Measurements from ENCODE around the gene CNTNAP3B.
"Not testable (repeated sequence)": the region's sequence is repeated elsewhere in the genome, so short reads cannot be mapped to it uniquely, and the experiment has no call there.

The CNTNAP3B gene

GRCh38 chr9:42129073-42129729 lies at the start of gene CNTNAP3B:
TSS of gene CNTNAP3B (minus strand) at chr9:42129426. CDS start at chr9:42129094, 332 bp downstream.
- not testable (repeated sequence) for DNase-seq (ENCODE audit: low read depth)

- DNase-seq (ENCODE audit: low read depth): not testable (repeated sequence)
Measured at GRCh38 chr9:42160299-42160698, 31.1 kb upstream of the CNTNAP3B start.

GRCh38 chr9:42127056-42127841 lies 2.0 kb downstream of the CNTNAP3B start:
- DNase-seq (ENCODE audit: low read depth): not testable (repeated sequence)

GRCh38 chr9:42121007-42121406 lies 8.2 kb downstream of the CNTNAP3B start:
- DNase-seq (ENCODE audit: low read depth): not testable (repeated sequence)

DNA sequence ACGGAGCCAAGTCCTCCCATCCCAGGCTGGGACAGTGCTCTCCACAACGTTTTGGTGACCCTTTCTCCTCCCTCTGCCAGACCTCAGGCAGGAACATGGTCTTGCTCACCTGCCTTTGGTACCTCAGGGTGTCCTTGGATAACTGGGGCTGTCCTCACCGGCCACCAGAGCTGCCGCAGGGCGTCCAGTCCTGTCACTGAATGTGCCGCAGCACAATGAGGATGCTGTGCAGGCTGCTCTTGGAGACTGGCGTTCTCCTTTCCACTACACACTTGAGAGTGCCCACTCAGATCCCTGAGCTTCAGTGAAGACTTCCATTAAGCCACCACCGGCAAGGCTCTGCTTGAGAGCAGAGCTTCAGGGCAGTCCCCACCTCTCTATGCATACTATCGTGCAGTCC lies 33.3 kb downstream of the CNTNAP3B start:
- DNase-seq (ENCODE audit: low read depth): not testable (repeated sequence)

GRCh38 chr9:42084559-42084952 lies 44.7 kb downstream of the CNTNAP3B start:
- DNase-seq (ENCODE audit: low read depth): not testable (repeated sequence)

GRCh38 chr9:42083877-42084558 lies 45.2 kb downstream of the CNTNAP3B start:
- DNase-seq (ENCODE audit: low read depth): not testable (repeated sequence)

- DNase-seq (ENCODE audit: low read depth): not testable (repeated sequence)
Measured at GRCh38 chr9:42080376-42080775, 48.9 kb downstream of the CNTNAP3B start.

- DNase-seq (ENCODE audit: low read depth): not testable (repeated sequence)
Measured at GRCh38 chr9:42074868-42075267, 54.4 kb downstream of the CNTNAP3B start.

DNA sequence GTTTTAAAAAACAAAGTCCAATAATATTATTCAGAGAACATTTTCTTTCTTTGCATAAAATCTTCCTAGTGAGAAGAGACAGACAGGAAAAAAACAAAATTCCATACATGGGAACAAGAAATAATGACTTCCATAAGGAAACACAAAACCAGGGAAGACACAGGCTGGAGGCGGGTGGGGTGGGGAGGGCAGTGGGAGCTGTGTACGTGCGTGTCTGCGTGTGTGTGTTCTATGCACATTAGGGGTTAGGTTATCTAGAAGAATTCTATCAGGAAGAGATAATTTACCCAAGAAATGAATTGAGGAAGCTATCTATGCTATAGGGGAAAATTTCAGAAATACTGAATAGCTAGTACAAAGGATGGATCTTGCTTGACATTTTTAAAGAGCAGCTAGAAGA lies 58.2 kb downstream of the CNTNAP3B start:
- not testable (repeated sequence) for DNase-seq (ENCODE audit: low read depth)

DNA sequence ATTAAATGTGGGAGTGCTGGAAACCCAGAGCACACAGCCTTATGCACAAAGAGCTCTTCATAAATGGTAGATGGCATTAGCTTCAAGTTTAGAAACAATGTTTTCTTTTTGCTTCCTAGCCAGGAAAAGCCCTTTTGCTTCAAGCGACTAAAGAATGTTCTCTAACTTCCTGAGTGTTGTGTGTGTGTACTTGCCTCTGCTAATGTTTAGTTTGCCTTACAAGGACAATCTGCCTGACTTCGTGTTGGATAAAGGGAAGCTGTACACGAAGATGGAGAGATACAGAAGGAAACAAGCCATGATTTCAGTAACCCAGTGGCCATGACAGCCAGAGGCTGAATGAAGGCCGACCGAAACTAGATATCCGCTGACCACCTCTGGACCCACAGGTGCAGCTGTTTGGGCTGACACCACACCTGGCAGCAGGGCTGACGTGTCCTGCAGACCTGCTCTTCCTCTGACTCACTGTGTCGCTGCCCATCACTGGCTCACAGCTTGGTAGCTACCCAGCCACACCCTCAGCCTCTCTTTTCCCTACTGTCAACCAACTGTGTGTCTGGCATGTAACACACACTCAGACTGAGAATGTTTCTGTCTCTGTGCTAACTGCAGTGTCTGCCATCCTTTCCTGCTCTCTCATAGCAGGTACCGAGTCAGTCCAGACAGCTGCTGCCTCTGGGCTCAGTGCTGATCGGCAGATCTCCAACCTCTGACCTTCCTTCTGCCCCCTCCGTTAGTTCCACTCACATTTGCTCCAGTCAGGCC lies 59.0 kb downstream of the CNTNAP3B start:
- not testable (repeated sequence) for DNase-seq (ENCODE audit: low read depth)

DNA sequence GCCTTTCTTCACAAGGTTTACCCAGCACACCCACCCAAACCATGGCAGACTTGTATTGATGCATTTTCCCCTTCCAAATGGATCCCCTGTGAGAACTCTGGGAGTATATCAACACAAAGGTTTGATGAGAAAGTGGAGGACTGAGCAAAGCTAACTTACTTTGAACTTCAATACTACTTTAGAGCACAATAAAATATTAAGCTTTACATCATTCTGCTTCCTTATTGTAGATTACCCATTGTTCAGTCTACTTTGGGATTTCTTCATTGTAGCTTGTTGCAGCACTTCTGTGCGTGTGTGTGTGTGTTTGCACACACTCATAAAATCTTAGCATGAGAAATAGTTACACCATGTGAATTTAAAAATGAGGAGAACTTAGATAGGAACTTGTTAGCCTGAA lies 75.4 kb downstream of the CNTNAP3B start:
- not testable (repeated sequence) for DNase-seq (ENCODE audit: low read depth)

DNA sequence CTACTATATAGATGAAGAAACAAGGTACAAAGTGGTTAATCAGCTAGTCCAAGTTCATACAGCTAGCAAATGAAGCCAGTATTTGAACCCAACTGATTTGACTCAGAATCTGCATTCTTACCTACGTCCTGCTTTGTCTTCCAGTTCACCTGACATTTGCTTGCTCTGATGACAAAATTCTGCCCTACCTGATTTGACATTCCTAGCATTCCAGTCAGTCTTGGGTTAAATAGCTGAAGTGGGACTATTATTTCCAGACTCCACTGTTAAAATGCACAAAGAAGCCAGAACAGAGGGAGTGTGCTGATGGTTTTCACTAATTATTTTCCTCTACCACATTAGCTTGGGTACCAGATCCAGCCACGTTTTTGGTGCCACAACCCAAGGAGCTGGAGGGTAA lies 78.5 kb downstream of the CNTNAP3B start:
- not testable (repeated sequence) for DNase-seq (ENCODE audit: low read depth)

DNA sequence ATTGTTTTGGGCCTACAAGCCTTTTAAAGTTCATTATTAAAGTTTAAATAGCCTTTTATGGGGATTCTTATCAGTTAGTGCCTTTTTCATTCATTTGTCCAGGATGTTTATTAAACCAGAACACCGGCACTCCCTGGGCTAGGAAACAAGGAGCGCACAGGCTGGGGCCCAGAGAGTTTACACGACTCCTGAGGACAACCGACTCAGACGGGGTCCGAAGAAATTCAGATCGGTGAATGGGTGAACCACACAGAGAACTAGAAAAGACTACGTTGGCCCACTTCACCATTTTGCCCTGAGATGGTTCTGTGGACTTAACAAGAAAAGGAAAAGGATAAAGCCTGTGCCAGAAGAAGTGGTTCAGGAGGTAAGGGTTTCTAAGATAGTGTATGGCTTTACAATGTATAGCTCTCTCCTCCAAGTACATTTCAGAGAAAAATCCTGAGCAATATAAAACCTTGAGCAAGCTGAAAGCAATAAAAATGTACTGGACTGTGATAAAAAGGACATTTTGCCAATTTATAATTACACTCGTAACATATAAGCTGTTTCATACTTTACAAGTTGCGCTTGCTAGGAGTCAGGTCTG lies 84.7 kb downstream of the CNTNAP3B start:
- DNase-seq (ENCODE audit: low read depth): not testable (repeated sequence)

- not testable (repeated sequence) for DNase-seq (ENCODE audit: low read depth)
Measured at GRCh38 chr9:42033541-42033940, 95.7 kb downstream of the CNTNAP3B start.

DNA sequence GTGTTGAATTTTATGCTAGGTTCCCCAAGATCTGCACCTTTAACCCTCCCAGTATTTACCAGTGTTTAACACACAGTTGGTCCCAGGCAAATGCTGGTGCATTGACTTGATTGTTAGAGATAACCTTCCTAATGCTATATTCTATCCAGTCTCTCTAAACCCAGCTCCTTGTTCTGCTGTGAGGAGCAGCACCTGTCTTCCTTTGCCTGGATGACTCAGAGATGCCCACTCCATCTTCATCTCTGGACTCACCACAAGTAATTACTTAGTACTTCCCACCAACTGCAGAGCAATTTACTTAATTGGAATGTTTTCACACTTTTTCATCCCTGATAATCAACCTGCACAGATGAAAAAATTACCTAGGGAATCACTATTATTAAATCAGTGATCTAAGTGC lies 108.6 kb downstream of the CNTNAP3B start:
- DNase-seq (ENCODE audit: low read depth): not testable (repeated sequence)

DNA sequence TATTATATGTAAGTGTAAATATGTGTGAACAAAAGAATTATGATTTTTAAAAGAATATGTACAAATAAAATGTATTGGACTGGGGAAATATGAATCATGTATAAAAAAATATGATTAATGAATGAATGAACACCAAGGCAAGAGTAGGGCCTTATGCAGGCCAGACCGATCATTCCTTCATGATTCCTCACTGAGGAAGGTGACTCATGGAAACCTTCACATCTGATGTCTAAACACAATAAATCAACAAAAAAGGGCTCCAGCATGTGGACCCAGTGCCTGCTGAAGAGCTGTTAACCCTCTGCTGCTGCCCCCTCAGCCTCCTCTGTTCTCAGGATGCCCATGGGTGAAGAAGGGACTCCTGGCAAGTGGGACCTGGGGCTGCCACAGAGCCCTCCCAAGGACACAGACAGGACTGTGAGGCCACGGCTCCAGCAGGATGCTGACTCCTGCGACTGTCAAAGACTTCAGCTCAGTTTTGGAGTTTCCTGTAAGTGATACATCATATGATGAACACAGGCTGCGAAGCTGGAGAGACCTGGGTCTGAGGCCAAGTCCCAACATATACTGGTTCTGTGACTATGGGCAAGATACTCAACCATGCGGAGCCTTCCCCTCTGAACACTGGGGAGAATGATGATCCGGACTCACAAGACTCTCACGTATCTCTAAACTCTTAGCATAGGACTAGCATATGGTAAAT lies 110.9 kb downstream of the CNTNAP3B start:
- not testable (repeated sequence) for DNase-seq (ENCODE audit: low read depth)

GRCh38 chr9:42014317-42014716 lies 114.9 kb downstream of the CNTNAP3B start:
- DNase-seq (ENCODE audit: low read depth): not testable (repeated sequence)

GRCh38 chr9:41991607-41992006 lies 137.6 kb downstream of the CNTNAP3B start:
- not testable (repeated sequence) for DNase-seq (ENCODE audit: low read depth)

- DNase-seq (ENCODE audit: low read depth): not testable (repeated sequence)
Measured at GRCh38 chr9:41980271-41980670, 149.0 kb downstream of the CNTNAP3B start.
